ENCODE results near the gene EIF4A3. TPM values are rescaled to one million over a fixed set of nuclear protein-coding genes. Genes with fewer than 3 reads are reported as not detected.

Gene EIF4A3
- total RNA-seq, 1 experiment from 2014 or later: 155 TPM

- POLR2A ChIA-PET (ENCODE audit: low non-redundant PET): no interaction called here
Measured at GRCh38 chr17:80129006-80129565, 17.8 kb downstream of the EIF4A3 start.

GRCh38 chr17:80126449-80126715, 20.5 kb downstream of the EIF4A3 start:
- CTCF ChIA-PET: no interaction called here
- POLR2A ChIA-PET (ENCODE audit: low non-redundant PET): interaction anchor here (0.7 kb wide), 1 partner anchor 88 kb away, joined by 3 read pairs; no protein-coding TSS in a partner anchor
- Histone ChIP-seq H3K27ac (ENCODE audit: low read depth, low read length, poor library complexity, severe bottlenecking) (no peak overlapping the region), H3K36me3 (ENCODE audit: insufficient read depth, low read length, poor library complexity, severe bottlenecking) (no peaks in the 10 kb centered on the region), H3K27me3 (replicated peaks; ENCODE audit: insufficient read depth, low read depth, low read length, poor library complexity) (peaks cover 5% of the 10 kb centered on the region), H3K4me1 (ENCODE audit: insufficient read depth, low read length, poor library complexity, severe bottlenecking) (no peaks in the 10 kb centered on the region), H3K4me3 (ENCODE audit: low read depth, low read length, poor library complexity, severe bottlenecking) (no peak overlapping the region), H3K9me3 (ENCODE audit: low read depth, low read length, poor library complexity, severe bottlenecking) (no peaks in the 10 kb centered on the region)
- TF ChIP-seq CTCF (conservative IDR thresholded peaks at IDR 0.05; ENCODE audit: low read depth, low read length): no peak
- no peak for TF ChIP-seq EZH2 (IDR thresholded peaks at IDR 0.05; ENCODE audit: borderline replicate concordance, low read depth, low read length, poor library complexity, severe bottlenecking)
- BruUV-seq (replicated peaks): no TSS peak
- intact Hi-C loops (cut with micrococcal nuclease; ENCODE audit: unreplicated experiment): no loop called here
- no peak for DNase-seq (ENCODE audit: low spot score)

More at GRCh38 chr17:80129006-80129565, 17.8 kb downstream of the EIF4A3 start:
- no peaks in the 10 kb centered on the region for H3K4me1 ChIP-seq (ENCODE audit: insufficient read depth, low read length, poor library complexity, severe bottlenecking)
- peaks cover 5% of the 10 kb centered on the region for H3K27me3 ChIP-seq (replicated peaks; ENCODE audit: insufficient read depth, low read depth, low read length, poor library complexity)
- CTCF ChIA-PET: no interaction called here
- intact Hi-C loops (cut with micrococcal nuclease; ENCODE audit: unreplicated experiment): no loop called here
- no peaks in the 10 kb centered on the region for H3K9me3 ChIP-seq (ENCODE audit: low read depth, low read length, poor library complexity, severe bottlenecking)
- no peak overlapping the region for H3K4me3 ChIP-seq (ENCODE audit: low read depth, low read length, poor library complexity, severe bottlenecking)
- peaks cover 8% of the 10 kb centered on the region for H3K36me3 ChIP-seq (ENCODE audit: insufficient read depth, low read length, poor library complexity, severe bottlenecking)
- no TSS peak for BruUV-seq (replicated peaks)
- TF ChIP-seq EZH2 (IDR thresholded peaks at IDR 0.05; ENCODE audit: borderline replicate concordance, low read depth, low read length, poor library complexity, severe bottlenecking) (no peak), CTCF (conservative IDR thresholded peaks at IDR 0.05; ENCODE audit: low read depth, low read length) (no peak)
- no peak overlapping the region for H3K27ac ChIP-seq (ENCODE audit: low read depth, low read length, poor library complexity, severe bottlenecking)
- DNase-seq (ENCODE audit: low spot score): no peak

GRCh38 chr17:80125656-80126448, 21.1 kb downstream of the EIF4A3 start:
- no TSS peak for BruUV-seq (replicated peaks)
- Histone ChIP-seq H3K4me3 (ENCODE audit: low read depth, low read length, poor library complexity, severe bottlenecking) (no peak overlapping the region), H3K9me3 (ENCODE audit: low read depth, low read length, poor library complexity, severe bottlenecking) (no peaks in the 10 kb centered on the region), H3K27ac (ENCODE audit: low read depth, low read length, poor library complexity, severe bottlenecking) (no peak overlapping the region), H3K36me3 (ENCODE audit: insufficient read depth, low read length, poor library complexity, severe bottlenecking) (no peaks in the 10 kb centered on the region), H3K4me1 (ENCODE audit: insufficient read depth, low read length, poor library complexity, severe bottlenecking) (no peaks in the 10 kb centered on the region), H3K27me3 (replicated peaks; ENCODE audit: insufficient read depth, low read depth, low read length, poor library complexity) (peaks cover 5% of the 10 kb centered on the region)
- ChIA-PET POLR2A (ENCODE audit: low non-redundant PET) (no interaction called here), CTCF (no interaction called here)
- intact Hi-C loops (cut with micrococcal nuclease; ENCODE audit: unreplicated experiment): no loop called here
- TF ChIP-seq EZH2 (IDR thresholded peaks at IDR 0.05; ENCODE audit: borderline replicate concordance, low read depth, low read length, poor library complexity, severe bottlenecking) (no peak), CTCF (conservative IDR thresholded peaks at IDR 0.05; ENCODE audit: low read depth, low read length) (no peak)
- DNase-seq (ENCODE audit: low spot score): no peak
